Liver (tissue), 9 donors: Measurements from ENCODE around the gene SBF2. TPM values are rescaled to one million over a fixed set of nuclear protein-coding genes. Genes with fewer than 3 reads are reported as not detected.

Source experiments
- DNase-seq: peaks from one replicate; pipeline ENCODE4 v3.0.0-alpha.2; 2017; ENCODE audit warnings: low spot score
- H3K27ac ChIP-seq, 2 donors: one replicate each; pipeline ENCODE4 v1.7.0; 2013; ENCODE audit warnings: inconsistent platforms in 2 of 2, low read length in 2 of 2, control low read depth in 1 of 2, low read depth in 1 of 2, mild to moderate bottlenecking in 1 of 2
- H3K27me3 ChIP-seq, 4 donors: one replicate each; pipeline versions ENCODE4 v1.6.1 to v1.7.0; 2013; ENCODE audit warnings: low read length in 3 of 4, inconsistent platforms in 1 of 4, mild to moderate bottlenecking in 1 of 4, moderate library complexity in 1 of 4; ENCODE audit not compliant: control insufficient read depth in 4 of 4, insufficient read depth in 4 of 4
- H3K36me3 ChIP-seq, 4 donors: one replicate each; pipeline versions ENCODE4 v1.6.1 to v1.7.0; 2013; ENCODE audit warnings: low read length in 3 of 4, mild to moderate bottlenecking in 3 of 4, low read depth in 1 of 4, moderate library complexity in 1 of 4; ENCODE audit not compliant: control insufficient read depth in 4 of 4, insufficient read depth in 3 of 4
- H3K4me1 ChIP-seq, 4 donors: one replicate each; pipeline versions ENCODE4 v1.6.1 to v1.7.0; 2013; ENCODE audit warnings: low read length in 3 of 4, mild to moderate bottlenecking in 3 of 4, moderate library complexity in 1 of 4; ENCODE audit not compliant: control insufficient read depth in 4 of 4, insufficient read depth in 4 of 4
- H3K4me3 ChIP-seq, 3 donors: one replicate each; pipeline versions ENCODE4 v1.6.1 to v1.7.0; 2013; ENCODE audit warnings: low read length in 3 of 3, control low read depth in 1 of 3, low read depth in 1 of 3, mild to moderate bottlenecking in 1 of 3
- H3K9ac ChIP-seq, 2 donors: one replicate each; pipeline ENCODE4 v1.7.0; 2013; ENCODE audit warnings: low read length in 2 of 2, mild to moderate bottlenecking in 2 of 2, moderate library complexity in 2 of 2, control low read depth in 1 of 2, low read depth in 1 of 2
- H3K9me3 ChIP-seq, 4 donors: one replicate each; pipeline versions ENCODE4 v1.6.1 to v1.7.0; 2013; ENCODE audit warnings: low read length in 3 of 4; ENCODE audit not compliant: control insufficient read depth in 4 of 4
- ATF3 ChIP-seq: IDR thresholded peaks from 2 replicates; pipeline ENCODE4 v1.6.1; 2016; ENCODE audit warnings: antibody characterized with exemption
- EGR1 ChIP-seq, 2 donors: IDR thresholded peaks; 2 replicates each; pipeline ENCODE4 v1.6.1; 2016 to 2018; ENCODE audit warnings: antibody characterized with exemption in 2 of 2, low read depth in 2 of 2
- FOXA1 ChIP-seq: IDR thresholded peaks from 2 replicates; pipeline ENCODE4 v1.6.1; 2016; ENCODE audit warnings: antibody characterized with exemption
- FOXA2 ChIP-seq: IDR thresholded peaks from 2 replicates; pipeline ENCODE4 v1.6.1; 2016; ENCODE audit warnings: antibody characterized with exemption
- GABPA ChIP-seq, 2 donors: IDR thresholded peaks in 1 of 2; conservative IDR thresholded peaks in 1 of 2; 2 replicates each; pipeline ENCODE4 v1.6.1; 2016; ENCODE audit warnings: antibody characterized with exemption in 2 of 2, mild to moderate bottlenecking in 1 of 2, moderate library complexity in 1 of 2
- HNF4G ChIP-seq: IDR thresholded peaks from 2 replicates; pipeline ENCODE4 v1.6.1; 2016; ENCODE audit warnings: antibody characterized with exemption
- NR2F2 ChIP-seq: IDR thresholded peaks from 2 replicates; pipeline ENCODE4 v1.6.1; 2016; ENCODE audit warnings: antibody characterized with exemption
- RAD21 ChIP-seq, 2 donors: IDR thresholded peaks; 2 replicates each; pipeline ENCODE4 v1.6.1; 2016; ENCODE audit warnings: antibody characterized with exemption in 2 of 2, mild to moderate bottlenecking in 2 of 2
- RXRA ChIP-seq, 2 donors: IDR thresholded peaks; 2 replicates each; pipeline ENCODE4 v1.6.1; 2017 to 2018; ENCODE audit warnings: antibody characterized with exemption in 2 of 2, mild to moderate bottlenecking in 1 of 2
- TAF1 ChIP-seq: conservative IDR thresholded peaks from 2 replicates; pipeline ENCODE4 v1.6.1; 2016; ENCODE audit warnings: antibody characterized with exemption, mild to moderate bottlenecking
- YY1 ChIP-seq: IDR thresholded peaks from 2 replicates; pipeline ENCODE4 v1.6.1; 2016; ENCODE audit warnings: antibody characterized with exemption, mild to moderate bottlenecking
- WGBS: extraction: QIAGEN DNeasy Blood & Tissue Kit; methylation state at CpG from one replicate; pipeline ENCODE4 v1.1.7; 2013; 5-methylcytosine and 5-hydroxymethylcytosine counted together
- polyA plus RNA-seq, 2 donors: library from polyadenylated mRNA; stranded (reverse) in 1 of 2; unstranded in 1 of 2; fragments of 200-250 nt in 1 of 2; fragments of >200 nt in 1 of 2; fragmentation: Nextera tagmentation in 1 of 2; extraction: Ambion mirVana in 1 of 2; gene quantifications; one replicate each; pipeline versions ENCODE4 v1.2.1 to v1.2.3, GENCODE V29; 2013 to 2015
- total RNA-seq, 2 donors: library from RNA; depleted of rRNA; stranded (reverse); fragments of >200 nt; gene quantifications; one replicate each; pipeline ENCODE4 v1.2.3, GENCODE V29; 2014
- TF ChIP-seq, protein P1 (sequence below): IDR thresholded peaks from 2 replicates; pipeline ENCODE4 v1.6.1; 2016; ENCODE audit warnings: antibody characterized with exemption
- TF ChIP-seq, protein P2 (sequence below): IDR thresholded peaks from 2 replicates; pipeline ENCODE4 v1.6.1; 2016; ENCODE audit warnings: antibody characterized with exemption
- TF ChIP-seq, protein P3 (sequence below): fragments of 150-350 bp; IDR thresholded peaks from 2 replicates; pipeline ENCODE4 v1.5.1; 2017; ENCODE audit warnings: improper control_type of control experiment, low read depth, low read length; ENCODE audit not compliant: missing input control
- donor health status: healthy.
- donor health status: healthy.
- donor health status: healthy.
- donor health status: healthy.
- donor health status: healthy.

Gene SBF2
- total and polyA plus RNA-seq, 4 donors, result 7.5 to 31.3 (median 14.7) TPM

DNA sequence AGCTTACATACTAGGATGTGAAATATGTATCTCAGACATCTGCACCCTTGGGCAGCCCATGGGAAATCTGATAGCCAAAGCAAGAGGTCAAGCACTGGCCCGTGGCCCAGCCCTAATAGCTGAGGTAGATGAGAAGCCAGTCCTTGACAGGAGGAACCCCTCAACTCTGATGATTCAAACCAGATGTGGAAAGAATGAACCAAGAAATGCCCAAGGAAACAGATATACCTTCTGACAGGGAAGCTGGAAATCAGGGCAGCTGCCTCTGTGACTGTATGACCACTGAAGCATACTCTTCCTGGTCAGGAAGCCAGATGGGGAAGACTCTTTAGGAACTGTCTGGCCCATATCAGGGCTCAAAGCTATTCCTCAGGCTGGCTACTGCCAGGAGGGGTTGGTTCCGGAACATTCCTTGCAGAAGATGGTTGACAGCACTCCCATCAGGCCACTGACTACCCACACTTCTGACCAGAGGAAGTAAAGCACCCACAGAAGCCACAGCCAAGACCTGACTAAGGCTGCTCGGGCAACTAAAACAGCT is 506.0 kb downstream of the SBF2 start:
- WGBS, result 89% methylated on average over 3 of the region's 3 CpGs
- no peaks in the 10 kb centered on the region for H3K27me3 ChIP-seq
- H3K4me3 ChIP-seq, result no peak overlapping the region
- no peaks in the 10 kb centered on the region for H3K9me3 ChIP-seq
- TF ChIP-seq RXRA (IDR thresholded peaks at IDR 0.05), result no peak
- no peaks in the 10 kb centered on the region for H3K4me1 ChIP-seq
- peaks cover 12 to 43% (median 21%) of the 10 kb centered on the region in 4 donors for H3K36me3 ChIP-seq
- no peak overlapping the region for H3K9ac ChIP-seq
- no peak for DNase-seq
- no peak overlapping the region for H3K27ac ChIP-seq

DNA sequence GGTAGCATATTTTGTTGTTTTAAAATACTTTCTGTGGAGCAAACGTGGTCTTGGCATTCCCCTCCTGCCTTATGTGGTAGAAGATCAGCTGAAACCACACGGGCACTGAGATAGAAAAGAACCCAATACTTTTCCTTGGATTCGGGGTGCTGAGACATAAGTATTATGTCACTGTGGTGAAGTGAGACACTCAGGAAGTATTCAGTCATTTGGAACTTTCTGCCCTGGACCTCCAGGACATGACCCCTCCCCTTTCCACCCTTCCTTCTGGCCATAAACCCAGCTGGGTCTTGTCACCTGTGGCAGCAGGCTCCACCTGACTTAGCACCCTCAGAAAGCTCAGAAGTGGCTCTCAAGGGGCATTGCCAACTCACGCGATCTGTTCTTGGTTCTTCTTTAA is 506.8 kb downstream of the SBF2 start:
- Histone ChIP-seq H3K4me1 (no peaks in the 10 kb centered on the region), H3K4me3 (no peak overlapping the region), H3K27ac (no peak overlapping the region), H3K36me3 (peaks cover 12 to 43% (median 22%) of the 10 kb centered on the region in 4 donors), H3K9ac (no peak overlapping the region), H3K9me3 (no peaks in the 10 kb centered on the region), H3K27me3 (no peaks in the 10 kb centered on the region)
- TF ChIP-seq FOXA2 (no peak), NR2F2 (no peak), ATF3 (no peak), HNF4G (no peak), RAD21 (IDR thresholded peaks at IDR 0.05) (no peak), TAF1 (no peak), EGR1 (IDR thresholded peaks at IDR 0.05; ENCODE audit: low read depth in 2 of 2) (no peak), FOXA1 (no peak), YY1 (no peak)
- TF ChIP-seq, protein P1, sequence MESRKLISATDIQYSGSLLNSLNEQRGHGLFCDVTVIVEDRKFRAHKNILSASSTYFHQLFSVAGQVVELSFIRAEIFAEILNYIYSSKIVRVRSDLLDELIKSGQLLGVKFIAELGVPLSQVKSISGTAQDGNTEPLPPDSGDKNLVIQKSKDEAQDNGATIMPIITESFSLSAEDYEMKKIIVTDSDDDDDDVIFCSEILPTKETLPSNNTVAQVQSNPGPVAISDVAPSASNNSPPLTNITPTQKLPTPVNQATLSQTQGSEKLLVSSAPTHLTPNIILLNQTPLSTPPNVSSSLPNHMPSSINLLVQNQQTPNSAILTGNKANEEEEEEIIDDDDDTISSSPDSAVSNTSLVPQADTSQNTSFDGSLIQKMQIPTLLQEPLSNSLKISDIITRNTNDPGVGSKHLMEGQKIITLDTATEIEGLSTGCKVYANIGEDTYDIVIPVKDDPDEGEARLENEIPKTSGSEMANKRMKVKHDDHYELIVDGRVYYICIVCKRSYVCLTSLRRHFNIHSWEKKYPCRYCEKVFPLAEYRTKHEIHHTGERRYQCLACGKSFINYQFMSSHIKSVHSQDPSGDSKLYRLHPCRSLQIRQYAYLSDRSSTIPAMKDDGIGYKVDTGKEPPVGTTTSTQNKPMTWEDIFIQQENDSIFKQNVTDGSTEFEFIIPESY, result no peak
- TF ChIP-seq, protein P2, sequence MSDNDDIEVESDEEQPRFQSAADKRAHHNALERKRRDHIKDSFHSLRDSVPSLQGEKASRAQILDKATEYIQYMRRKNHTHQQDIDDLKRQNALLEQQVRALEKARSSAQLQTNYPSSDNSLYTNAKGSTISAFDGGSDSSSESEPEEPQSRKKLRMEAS, result no peak
- no peak for DNase-seq
- WGBS, result 96% methylated on average over 5 of the region's 5 CpGs

DNA sequence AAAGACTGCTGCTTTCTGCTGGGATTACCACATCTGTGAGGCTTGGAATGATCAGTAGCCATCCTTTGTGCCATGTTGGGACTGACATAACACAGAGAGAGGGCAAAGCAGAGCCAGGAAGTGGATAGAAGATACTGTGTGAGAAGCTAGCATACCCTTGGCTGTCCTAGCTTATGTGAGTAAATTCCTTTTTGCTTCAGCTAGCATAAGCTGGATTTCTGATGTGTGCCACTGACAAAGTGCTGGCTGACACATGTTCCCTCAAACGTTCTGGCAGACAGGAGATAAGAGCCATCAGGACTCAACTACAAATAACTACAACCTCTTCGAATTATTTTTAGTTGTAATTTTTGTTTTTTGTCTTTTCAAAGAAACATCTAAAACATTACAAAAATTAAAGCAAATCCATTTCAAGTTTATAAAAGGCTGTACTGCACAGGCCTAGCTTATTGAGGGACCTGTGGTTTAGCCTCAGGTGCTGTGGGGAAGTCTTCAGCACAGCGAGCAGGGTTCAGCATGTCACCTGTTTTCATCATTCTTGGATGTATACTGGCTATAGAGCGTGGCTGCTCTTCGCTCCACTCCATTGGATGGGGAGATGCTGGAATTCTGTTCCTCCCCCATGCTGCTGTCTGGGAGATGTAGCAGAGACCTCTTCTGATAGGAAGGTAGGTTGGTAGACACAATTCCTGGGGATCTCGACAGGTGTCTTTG is 509.3 kb downstream of the SBF2 start:
- Histone ChIP-seq H3K9ac (no peak overlapping the region), H3K27ac (no peak overlapping the region), H3K27me3 (no peaks in the 10 kb centered on the region), H3K9me3 (no peaks in the 10 kb centered on the region), H3K4me1 (no peaks in the 10 kb centered on the region), H3K36me3 (peaks cover 10 to 53% (median 33%) of the 10 kb centered on the region in 4 donors), H3K4me3 (no peak overlapping the region)
- no peak for DNase-seq
- TF ChIP-seq RAD21 (IDR thresholded peaks at IDR 0.05), result no peak
- no peak for TF ChIP-seq GABPA (IDR thresholded peaks at IDR 0.05 in 1 of 2, conservative IDR thresholded peaks at IDR 0.05 in 1 of 2)
- TF ChIP-seq, protein P3, sequence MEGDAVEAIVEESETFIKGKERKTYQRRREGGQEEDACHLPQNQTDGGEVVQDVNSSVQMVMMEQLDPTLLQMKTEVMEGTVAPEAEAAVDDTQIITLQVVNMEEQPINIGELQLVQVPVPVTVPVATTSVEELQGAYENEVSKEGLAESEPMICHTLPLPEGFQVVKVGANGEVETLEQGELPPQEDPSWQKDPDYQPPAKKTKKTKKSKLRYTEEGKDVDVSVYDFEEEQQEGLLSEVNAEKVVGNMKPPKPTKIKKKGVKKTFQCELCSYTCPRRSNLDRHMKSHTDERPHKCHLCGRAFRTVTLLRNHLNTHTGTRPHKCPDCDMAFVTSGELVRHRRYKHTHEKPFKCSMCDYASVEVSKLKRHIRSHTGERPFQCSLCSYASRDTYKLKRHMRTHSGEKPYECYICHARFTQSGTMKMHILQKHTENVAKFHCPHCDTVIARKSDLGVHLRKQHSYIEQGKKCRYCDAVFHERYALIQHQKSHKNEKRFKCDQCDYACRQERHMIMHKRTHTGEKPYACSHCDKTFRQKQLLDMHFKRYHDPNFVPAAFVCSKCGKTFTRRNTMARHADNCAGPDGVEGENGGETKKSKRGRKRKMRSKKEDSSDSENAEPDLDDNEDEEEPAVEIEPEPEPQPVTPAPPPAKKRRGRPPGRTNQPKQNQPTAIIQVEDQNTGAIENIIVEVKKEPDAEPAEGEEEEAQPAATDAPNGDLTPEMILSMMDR, result no peak
- WGBS, result 84% methylated on average over 6 of the region's 6 CpGs
